Panc1 (cell line): ENCODE results near the gene RBBP7. TPM values are rescaled to one million over a fixed set of nuclear protein-coding genes. Genes with fewer than 3 reads are reported as not detected.
A peak's percentile ranks its signal among the peaks of the same experiment; 100 is the strongest.

Source experiments
- ATAC-seq: fragments of 200-7000 bp; cut with Tn5 transposase; 2 replicates; pipeline ENCODE4 v1.9.1; 2020; ENCODE audit warnings: mild to moderate bottlenecking, moderate library complexity
- BruUV-seq: library from RNA; stranded (reverse); fragments of 400-500 nt; replicated peaks from 2 replicates; lab custom pipeline; 2021; lab: Mats Ljungman, UMichigan
- CTCF ChIA-PET: fragments of 300-600 bp; sonication (Branson Sonifier 250); formaldehyde crosslinking; loops from one replicate; lab custom pipeline; 2022; ENCODE audit warnings: antibody characterized with exemption; lab: Charles Lee
- POLR2A ChIA-PET: fragments of 300-600 bp; sonication (Branson Sonifier 250); formaldehyde crosslinking; loops from one replicate; lab custom pipeline; 2022; ENCODE audit warnings: antibody characterized with exemption; lab: Charles Lee
- DNase-seq: peaks from one replicate; pipeline ENCODE4 v3.0.0-alpha.2; 2010; ENCODE audit warnings: low read depth, low spot score
- H3K27ac ChIP-seq: 2 replicates; pipeline ENCODE4 v1.5.1; 2011; ENCODE audit warnings: mild to moderate bottlenecking, low read length, inconsistent platforms
- H3K27me3 ChIP-seq: fragments of 200-500 bp; sonication (Bioruptor generic); 2 replicates; pipeline ENCODE4 v1.6.0; 2014; ENCODE audit warnings: low read length, inconsistent platforms; ENCODE audit not compliant: control insufficient read depth, insufficient read depth
- H3K36me3 ChIP-seq: fragments of 200-500 bp; sonication (Bioruptor generic); 2 replicates; pipeline ENCODE4 v1.5.1; 2014; ENCODE audit warnings: inconsistent platforms, mild to moderate bottlenecking, low read length, moderate library complexity; ENCODE audit not compliant: control insufficient read depth, insufficient read depth
- H3K4me1 ChIP-seq: 2 replicates; pipeline ENCODE4 v1.5.1; 2011; ENCODE audit warnings: inconsistent platforms, mild to moderate bottlenecking, low read length, moderate library complexity; ENCODE audit not compliant: control insufficient read depth, insufficient read depth
- H3K4me3 ChIP-seq, 2 experiments: 2 replicates each; pipeline ENCODE4 v1.5.1; 2011 to 2012; ENCODE audit warnings: low read depth in 2 of 2, low read length in 2 of 2, mild to moderate bottlenecking in 2 of 2, inconsistent platforms in 1 of 2, moderate library complexity in 1 of 2
- H3K9me3 ChIP-seq: fragments of 200-500 bp; sonication (Bioruptor generic); 2 replicates; pipeline ENCODE4 v1.5.1; 2014; ENCODE audit warnings: low read depth, mild to moderate bottlenecking, inconsistent platforms, low read length, moderate library complexity; ENCODE audit not compliant: control insufficient read depth, insufficient read depth
- CTCF ChIP-seq: fragments of 450-650 bp; IDR thresholded peaks from 2 replicates; pipeline ENCODE4 v1.5.1; 2017; ENCODE audit warnings: mild to moderate bottlenecking
- POLR2AphosphoS5 ChIP-seq: IDR thresholded peaks from 2 replicates; pipeline ENCODE4 v1.6.1; 2012; ENCODE audit warnings: mild to moderate bottlenecking, low read depth, low read length, moderate library complexity
- REST ChIP-seq, 2 experiments: IDR thresholded peaks; 2 replicates each; pipeline ENCODE4 v1.6.1; 2011 to 2012; ENCODE audit warnings: low read depth in 2 of 2, control low read depth in 1 of 2, low read length in 1 of 2, mild to moderate bottlenecking in 1 of 2, moderate library complexity in 1 of 2; ENCODE audit not compliant: insufficient read depth in 1 of 2
- SIN3A ChIP-seq: IDR thresholded peaks from 2 replicates; pipeline ENCODE4 v1.6.1; 2012; ENCODE audit warnings: low read depth, mild to moderate bottlenecking, low read length, moderate library complexity, borderline replicate concordance; ENCODE audit not compliant: insufficient read depth
- TCF7L2 ChIP-seq: IDR thresholded peaks from 2 replicates; pipeline ENCODE4 v1.6.1; 2011; ENCODE audit warnings: mild to moderate bottlenecking, low read depth, low read length, inconsistent platforms
- in situ Hi-C: cut with HindIII; loops from 2 replicates; pipeline ENCODE4 v1.10.0; 2016; ENCODE audit warnings: low sequenced_read_pairs, low pct_unique_long_range_greater_than_20kb
- intact Hi-C: fragments of 100-400 bp; cut with micrococcal nuclease; formaldehyde crosslinking; loops from one replicate; pipeline ENCODE4 v1.10.0; 2022; ENCODE audit not compliant: unreplicated experiment
- total RNA-seq: library from RNA; stranded (reverse); gene quantifications from one replicate; pipeline ENCODE4 v1.2.1, GENCODE V29; 2021; ENCODE audit not compliant: unreplicated experiment

Gene RBBP7
- total RNA-seq, 1 experiment from 2014 or later, result 95.8 TPM

- peak overlapping the region; percentile 66 for H3K27ac ChIP-seq
- no peak for ATAC-seq
- DNase-seq, result no peak
- H3K4me1 ChIP-seq, result no peaks in the 10 kb centered on the region; the same call in 1 of the 2 replicates
- TF ChIP-seq REST (IDR thresholded peaks at IDR 0.05; ENCODE audit: insufficient read depth in 1 of 2, low read depth in 2 of 2, low read length in 1 of 2) (no peak), CTCF (no peak), TCF7L2 (no peak), POLR2AphosphoS5 (no peak), SIN3A (no peak)
- H3K27me3 ChIP-seq, result no peaks in the 10 kb centered on the region
- H3K4me3 ChIP-seq, result peak overlapping the region; percentile 63 to 70
- no peaks in the 10 kb centered on the region for H3K9me3 ChIP-seq
- in situ Hi-C loops, result no loop called here
- H3K36me3 ChIP-seq, result no peaks in the 10 kb centered on the region; the same call in 1 of the 2 replicates
- ChIA-PET CTCF (no interaction called here), POLR2A (no interaction called here)
- no TSS peak for BruUV-seq
- intact Hi-C loops, result no loop called here
Measured at GRCh38 chrX:16868920-16869319, 1.2 kb downstream of the RBBP7 start.

GRCh38 chrX:16867947-16868346, 2.2 kb downstream of the RBBP7 start:
- no peaks in the 10 kb centered on the region for H3K27me3 ChIP-seq
- H3K4me3 ChIP-seq, result peak overlapping the region in 1 of 2 experiments; percentile 63; a peak in 2 of 4 replicates
- POLR2A ChIA-PET, result interaction anchor here (0.6 kb wide), 1 partner anchor 334 kb away, joined by 6 read pairs; no protein-coding TSS in a partner anchor
- ATAC-seq, result no peak
- no peaks in the 10 kb centered on the region for H3K9me3 ChIP-seq
- H3K36me3 ChIP-seq, result no peaks in the 10 kb centered on the region; the same call in none of the 2 replicates
- DNase-seq, result no peak
- BruUV-seq, result no TSS peak
- TF ChIP-seq CTCF (no peak), SIN3A (no peak), POLR2AphosphoS5 (no peak), REST (IDR thresholded peaks at IDR 0.05; ENCODE audit: insufficient read depth in 1 of 2, low read depth in 2 of 2, low read length in 1 of 2) (no peak), TCF7L2 (no peak)
- H3K27ac ChIP-seq, result no peak overlapping the region
- in situ Hi-C loops, result no loop called here
- CTCF ChIA-PET, result interaction anchor here (0.6 kb wide), 1 partner anchor 154 kb away, joined by 4 read pairs; no protein-coding TSS in a partner anchor
- intact Hi-C loops, result no loop called here
- no peaks in the 10 kb centered on the region; the same call in 1 of the 2 replicates for H3K4me1 ChIP-seq
